LNCAP (cell line): ENCODE data around the gene CROCC.

Experiments
- CTCF ChIP-seq: fragments of 450-650 bp; IDR thresholded peaks from 2 replicates; pipeline ENCODE4 v1.5.1; 2017; ENCODE audit warnings: mild to moderate bottlenecking

The CROCC gene

GRCh38 chr1:16958475-16958874 is 36.7 kb downstream of the CROCC start:
- no peak for TF ChIP-seq CTCF

- TF ChIP-seq CTCF: peak; percentile 53
Measured at GRCh38 chr1:16960560-16961296, 39.0 kb downstream of the CROCC start.

- no peak for TF ChIP-seq CTCF
Measured at GRCh38 chr1:16961297-16962133, 39.8 kb downstream of the CROCC start.

- no peak for TF ChIP-seq CTCF
Measured at GRCh38 chr1:16965486-16966067, 43.8 kb downstream of the CROCC start.

GRCh38 chr1:16966282-16966681 is 44.6 kb downstream of the CROCC start:
- TF ChIP-seq CTCF: no peak

GRCh38 chr1:16967095-16967575 is 45.4 kb downstream of the CROCC start:
- TF ChIP-seq CTCF: no peak

- no peak for TF ChIP-seq CTCF
Measured at GRCh38 chr1:16967962-16968361, 46.2 kb downstream of the CROCC start.
